Activated CD4-positive, alpha-beta T cell treated with anti-CD3 and anti-CD28 coated beads for 36 hours (primary cell): ENCODE data around the gene NEMP2. TPM values are rescaled to one million over a fixed set of nuclear protein-coding genes. Genes with fewer than 3 reads are reported as not detected.

Experiments
- ATAC-seq: fragments of 200-7000 bp; cut with Tn5 transposase; one replicate; pipeline ENCODE4 v1.10.0; 2021; ENCODE audit warnings: mild to moderate bottlenecking, moderate library complexity
- CTCF ChIA-PET: fragments of 350-600 bp; sonication (Branson Sonifier 250); formaldehyde crosslinking; loops from one replicate; lab custom pipeline; 2021; ENCODE audit warnings: antibody characterized with exemption; lab: Charles Lee
- POLR2A ChIA-PET: fragments of 350-600 bp; sonication (Branson Sonifier 250); formaldehyde crosslinking; loops from one replicate; lab custom pipeline; 2021; ENCODE audit warnings: antibody characterized with exemption, inconsistent platforms; lab: Charles Lee
- DNase-seq: peaks from one replicate; pipeline ENCODE4 v3.0.0-alpha.2; 2020
- H3K27ac Mint-ChIP-seq: one replicate; pipeline ENCODE4 v1.8.0; 2021; ENCODE audit warnings: mixed read lengths
- H3K27me3 Mint-ChIP-seq: one replicate; pipeline ENCODE4 v1.8.0; 2021; ENCODE audit warnings: mixed read lengths
- H3K36me3 Mint-ChIP-seq: one replicate; pipeline ENCODE4 v1.8.0; 2021; ENCODE audit warnings: low read depth, mixed read lengths
- H3K4me1 Mint-ChIP-seq: one replicate; pipeline ENCODE4 v1.8.0; 2021; ENCODE audit warnings: mixed read lengths
- H3K4me3 Mint-ChIP-seq: one replicate; pipeline ENCODE4 v1.8.0; 2021; ENCODE audit warnings: mild to moderate bottlenecking, moderate library complexity, mixed read lengths
- H3K9me3 Mint-ChIP-seq: one replicate; pipeline ENCODE4 v1.8.0; 2021; ENCODE audit warnings: low read depth, mixed read lengths
- intact Hi-C, 2 experiments: fragments of 100-400 bp; cut with DNase I in 1 of 2; cut with micrococcal nuclease in 1 of 2; formaldehyde crosslinking; loops; one replicate each; pipeline versions ENCODE4 v1.14.2 to v1.15.1; 2022 to 2024; cut with DNase I, micrococcal nuclease
- total RNA-seq, 2 experiments: library from RNA; stranded (reverse); gene quantifications; one replicate each; pipeline ENCODE4 v1.2.3, GENCODE V29; 2021

Gene NEMP2
- total RNA-seq, 2 experiments from 2014 or later: 24.6 to 25.1 TPM

DNA sequence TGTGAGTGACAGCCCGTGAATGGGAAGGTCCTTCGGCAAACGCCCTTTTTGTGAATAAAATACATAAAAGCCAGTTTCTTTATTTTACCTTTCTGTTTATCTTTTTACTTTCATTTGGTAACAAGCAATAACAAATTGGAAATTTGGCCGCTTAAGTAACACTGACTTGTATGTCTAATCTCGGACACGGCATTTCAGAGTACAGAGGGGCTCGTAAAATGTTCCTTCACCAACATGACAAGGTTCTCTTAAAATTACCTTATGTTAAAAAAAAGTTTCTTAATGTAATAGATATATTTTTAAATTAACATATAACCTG lies 558 bp upstream of the NEMP2 start:
- no peak for ATAC-seq
- H3K4me1 Mint-ChIP-seq: peaks cover 46% of the 10 kb centered on the region
- no peak for DNase-seq
- H3K27me3 Mint-ChIP-seq: no peaks in the 10 kb centered on the region
- H3K27ac Mint-ChIP-seq: peak overlapping the region; percentile 93
- ChIA-PET POLR2A (interaction anchor here (1.2 to 1.9 kb wide), 2 partner anchors 27 to 144 kb away, joined by 3 to 10 read pairs; no protein-coding TSS in a partner anchor), CTCF (no interaction called here)
- H3K36me3 Mint-ChIP-seq: peaks cover 47% of the 10 kb centered on the region
- intact Hi-C loops: loop anchor here (2.0 to 10.0 kb wide), 4 partner anchors 184 to 870 kb away; partner anchors contain the start of genes ASNSD1 (in 1 of the 2) and STAT1 (in 1 of the 2)
- peak overlapping the region; percentile 95 for H3K4me3 Mint-ChIP-seq
- peaks cover 29% of the 10 kb centered on the region for H3K9me3 Mint-ChIP-seq

DNA sequence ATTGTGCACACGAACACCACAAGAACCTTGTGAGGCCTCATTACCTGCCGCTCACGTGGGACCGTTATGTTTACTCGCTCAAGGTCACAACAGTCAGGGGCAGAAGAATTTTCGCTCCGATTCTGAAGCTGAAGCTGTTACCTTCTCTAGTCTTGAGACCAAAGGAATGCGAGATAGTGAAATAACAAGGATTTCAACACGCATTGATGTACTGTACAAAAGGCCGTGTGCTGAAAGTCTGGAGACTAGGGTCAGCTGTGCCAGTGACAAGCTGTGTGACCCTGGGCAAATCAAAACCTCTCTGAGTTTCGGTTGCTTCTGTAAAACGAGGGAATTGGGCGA lies 583 bp downstream of the NEMP2 start:
- ChIA-PET POLR2A (interaction anchor here (0.6 to 1.9 kb wide), 8 partner anchors 17 to 353 kb away, joined by 3 to 10 read pairs (median 4); no protein-coding TSS in a partner anchor), CTCF (interaction anchor here (0.6 to 1.1 kb wide), 3 partner anchors 11 to 112 kb away, joined by 3 read pairs; no protein-coding TSS in a partner anchor)
- Mint-ChIP-seq H3K27me3 (no peaks in the 10 kb centered on the region), H3K36me3 (peaks cover 40% of the 10 kb centered on the region), H3K9me3 (peaks cover 21% of the 10 kb centered on the region), H3K27ac (peak overlapping the region; percentile 98), H3K4me3 (peak overlapping the region; percentile 95), H3K4me1 (peaks cover 58% of the 10 kb centered on the region)
- ATAC-seq: peak; percentile 50
- intact Hi-C loops: loop anchor here (1.0 to 10.0 kb wide), 15 partner anchors 114 to 1092 kb away; partner anchors contain the start of genes GLS (in 2 of the 2), ASNSD1 (in 1 of the 2), HIBCH (in 1 of the 2) and MFSD6 (in 1 of the 2)
- peak; percentile 76 for DNase-seq

DNA sequence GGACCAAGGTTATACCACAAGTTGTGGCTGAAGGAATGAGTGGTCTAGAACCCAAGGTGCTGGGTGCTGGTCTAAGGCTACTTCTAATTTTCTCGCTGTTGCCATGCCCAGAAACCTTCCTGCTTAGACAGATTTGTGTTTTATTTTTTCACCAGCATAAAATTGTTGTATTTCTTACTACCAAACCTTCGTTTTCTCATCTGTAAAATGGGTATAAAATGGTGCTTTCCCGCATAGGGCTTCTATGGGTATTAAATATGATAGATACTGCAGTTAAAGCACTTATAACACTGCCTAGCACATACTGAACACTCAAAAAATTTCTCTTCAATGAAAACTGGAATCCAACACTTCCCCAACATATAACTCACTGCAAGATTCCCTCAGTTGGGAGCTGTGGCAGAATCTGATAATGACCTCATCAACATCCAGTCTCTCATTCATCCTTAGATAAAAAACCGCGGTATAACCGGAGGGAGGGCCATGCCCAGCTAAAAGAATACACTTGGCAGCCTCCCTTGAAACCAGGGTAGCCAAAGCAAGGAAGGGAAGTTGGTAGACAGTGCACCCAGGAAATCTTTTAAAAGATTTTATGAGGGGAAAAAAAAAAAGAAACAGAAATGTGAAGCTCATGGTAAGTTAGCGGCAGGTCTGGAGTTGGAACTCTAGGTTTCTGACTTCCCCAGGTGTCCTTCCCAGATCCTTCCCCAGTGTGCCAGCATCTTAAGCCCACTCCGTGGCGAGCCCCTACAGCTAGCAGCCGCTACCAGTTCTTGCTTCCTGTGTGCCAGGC lies 1.2 kb downstream of the NEMP2 start:
- ATAC-seq: no peak
- ChIA-PET CTCF (interaction anchor here (0.6 to 1.1 kb wide), 4 partner anchors 11 to 113 kb away, joined by 3 read pairs; no protein-coding TSS in a partner anchor), POLR2A (interaction anchor here (0.6 to 1.9 kb wide), 8 partner anchors 17 to 353 kb away, joined by 3 to 10 read pairs (median 4); no protein-coding TSS in a partner anchor)
- Mint-ChIP-seq H3K27me3 (no peaks in the 10 kb centered on the region), H3K4me1 (peaks cover 62% of the 10 kb centered on the region), H3K9me3 (peaks cover 16% of the 10 kb centered on the region), H3K4me3 (peak overlapping the region; percentile 95), H3K36me3 (peaks cover 34% of the 10 kb centered on the region), H3K27ac (peak overlapping the region; percentile 98)
- intact Hi-C loops: loop anchor here (1.0 to 10.0 kb wide), 7 partner anchors 145 to 1091 kb away; partner anchors contain the start of genes GLS (in 2 of the 2), ASNSD1 (in 1 of the 2), HIBCH (in 1 of the 2) and WDR75 (in 1 of the 2)
- DNase-seq: no peak

DNA sequence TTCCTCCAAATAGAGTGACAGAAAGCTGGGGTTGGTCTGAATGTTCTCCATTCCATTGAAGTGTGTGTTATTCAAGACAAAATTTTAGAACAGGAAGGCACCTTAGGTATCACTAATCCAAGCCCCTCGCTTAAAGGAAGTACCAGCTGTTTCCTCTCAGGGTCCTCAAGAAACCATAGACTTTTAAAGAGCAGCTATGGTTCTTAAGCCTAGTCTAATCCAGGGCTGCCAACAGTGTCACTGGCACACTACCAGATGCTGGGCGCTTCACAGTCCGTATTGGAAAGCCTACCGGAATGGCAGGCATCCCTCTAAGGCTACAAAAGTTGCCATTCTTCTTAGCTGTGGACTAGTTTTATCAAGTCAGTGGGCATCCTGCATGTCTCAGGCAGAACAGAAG lies 1.9 kb downstream of the NEMP2 start:
- H3K4me1 Mint-ChIP-seq: peaks cover 66% of the 10 kb centered on the region
- peak overlapping the region; percentile 95 for H3K4me3 Mint-ChIP-seq
- CTCF ChIA-PET: interaction anchor here (0.7 to 0.9 kb wide), 3 partner anchors 41 to 147 kb away, joined by 3 read pairs; no protein-coding TSS in a partner anchor
- no peaks in the 10 kb centered on the region for H3K27me3 Mint-ChIP-seq
- peaks cover 15% of the 10 kb centered on the region for H3K9me3 Mint-ChIP-seq
- H3K36me3 Mint-ChIP-seq: peaks cover 27% of the 10 kb centered on the region
- DNase-seq (no peak), ATAC-seq (no peak)
- intact Hi-C loops: loop anchor here (2.0 to 10.0 kb wide), 6 partner anchors 146 to 1090 kb away; partner anchors contain the start of genes GLS (in 2 of the 2), ASNSD1 (in 1 of the 2), HIBCH (in 1 of the 2) and WDR75 (in 1 of the 2)
- H3K27ac Mint-ChIP-seq: peak overlapping the region; percentile 98
- POLR2A ChIA-PET: no interaction called here

DNA sequence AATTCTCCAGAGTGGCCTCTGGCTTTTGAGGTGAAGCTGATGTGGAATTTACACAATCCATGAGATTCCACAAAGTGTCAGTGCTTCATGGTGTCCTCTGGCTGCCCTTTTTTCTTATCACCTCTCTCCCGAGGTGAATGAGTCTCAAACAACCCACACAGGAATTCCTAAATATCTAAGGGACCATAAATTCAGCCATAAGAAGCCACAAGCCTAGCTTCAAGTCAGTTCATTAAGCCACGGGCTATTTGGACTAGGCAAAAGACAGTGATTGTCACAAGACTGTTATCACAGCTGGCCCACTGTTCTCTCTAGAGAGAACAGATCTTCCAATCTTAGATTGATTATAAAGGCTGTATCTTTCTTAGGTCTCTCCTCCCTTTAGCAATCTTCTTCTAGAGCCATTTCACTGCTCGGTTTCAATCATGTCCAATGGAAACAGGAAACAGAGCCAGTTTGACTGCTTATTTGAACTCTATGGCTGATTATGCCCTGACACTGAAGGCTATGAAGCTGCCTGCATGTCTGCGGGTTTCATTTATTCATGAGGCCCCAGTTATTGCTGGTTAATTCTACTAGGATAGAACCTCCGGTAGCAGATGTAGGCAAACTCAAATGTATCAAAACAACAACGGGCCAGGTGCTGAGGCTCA lies 4.1 kb downstream of the NEMP2 start:
- Mint-ChIP-seq H3K27me3 (no peaks in the 10 kb centered on the region), H3K4me1 (peaks cover 69% of the 10 kb centered on the region), H3K27ac (peak overlapping the region; percentile 42), H3K9me3 (peaks cover 1% of the 10 kb centered on the region), H3K36me3 (peaks cover 11% of the 10 kb centered on the region), H3K4me3 (no peak overlapping the region)
- peak; percentile 9 for ATAC-seq
- intact Hi-C loops: loop anchor here (5.0 to 10.0 kb wide), 5 partner anchors 213 to 1088 kb away; partner anchors contain the start of genes GLS (in 2 of the 2), ASNSD1 (in 1 of the 2), HIBCH (in 1 of the 2) and WDR75 (in 1 of the 2)
- CTCF ChIA-PET: interaction anchor here (0.7 to 1.5 kb wide), 2 partner anchors 13 to 146 kb away, joined by 4 to 5 read pairs; no protein-coding TSS in a partner anchor
- no peak for DNase-seq
- POLR2A ChIA-PET: interaction anchor here (0.9 kb wide), 1 partner anchor 16 kb away, joined by 3 read pairs; no protein-coding TSS in a partner anchor

DNA sequence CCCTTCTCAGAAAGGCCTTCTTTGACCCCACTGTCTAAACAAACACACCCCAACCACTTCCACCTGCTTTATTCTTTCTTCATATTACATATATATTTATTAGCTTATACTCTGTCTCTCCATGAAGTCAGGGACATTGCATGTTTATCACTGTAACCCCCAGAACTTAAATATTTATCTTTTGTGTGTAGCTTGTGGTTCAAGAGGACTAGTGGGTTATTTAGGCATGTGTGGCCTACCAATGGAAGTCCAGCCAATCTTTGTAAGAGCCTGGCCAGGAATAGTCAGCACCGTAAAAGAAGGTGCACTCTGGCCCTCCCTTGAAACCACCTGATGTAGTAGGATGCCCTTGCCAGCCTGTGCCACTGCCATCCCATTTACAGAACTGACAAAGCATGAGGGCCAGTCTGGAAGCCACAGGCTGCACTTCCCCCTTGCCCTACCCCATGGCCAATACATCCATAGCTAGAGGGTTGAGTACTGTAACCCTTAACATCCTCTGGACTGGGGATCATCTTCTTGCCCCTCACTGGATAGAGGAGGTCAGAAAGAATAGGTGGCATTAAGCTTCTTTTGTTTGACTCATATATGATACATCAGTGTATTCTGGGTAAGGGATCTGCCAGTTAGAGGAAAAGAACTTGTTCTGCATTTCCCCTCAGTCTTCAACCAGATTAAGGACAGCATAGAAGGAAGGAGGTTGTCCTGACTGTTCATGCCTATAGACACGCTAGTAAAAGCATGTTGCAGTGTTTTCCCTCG lies 4.9 kb downstream of the NEMP2 start:
- Mint-ChIP-seq H3K27me3 (no peaks in the 10 kb centered on the region), H3K9me3 (peaks cover 1% of the 10 kb centered on the region), H3K36me3 (peaks cover 12% of the 10 kb centered on the region), H3K4me3 (no peak overlapping the region), H3K4me1 (peaks cover 76% of the 10 kb centered on the region), H3K27ac (peak overlapping the region; percentile 42)
- ChIA-PET CTCF (interaction anchor here (0.6 to 1.5 kb wide), 4 partner anchors 13 to 209 kb away, joined by 4 to 6 read pairs (median 5); no protein-coding TSS in a partner anchor), POLR2A (interaction anchor here (0.9 kb wide), 1 partner anchor 16 kb away, joined by 3 read pairs; no protein-coding TSS in a partner anchor)
- intact Hi-C loops: loop anchor here (5.0 to 10.0 kb wide), 5 partner anchors 212 to 1087 kb away; partner anchors contain the start of genes GLS (in 2 of the 2), ASNSD1 (in 1 of the 2), HIBCH (in 1 of the 2) and WDR75 (in 1 of the 2)
- peak; percentile 23 for ATAC-seq
- no peak for DNase-seq

DNA sequence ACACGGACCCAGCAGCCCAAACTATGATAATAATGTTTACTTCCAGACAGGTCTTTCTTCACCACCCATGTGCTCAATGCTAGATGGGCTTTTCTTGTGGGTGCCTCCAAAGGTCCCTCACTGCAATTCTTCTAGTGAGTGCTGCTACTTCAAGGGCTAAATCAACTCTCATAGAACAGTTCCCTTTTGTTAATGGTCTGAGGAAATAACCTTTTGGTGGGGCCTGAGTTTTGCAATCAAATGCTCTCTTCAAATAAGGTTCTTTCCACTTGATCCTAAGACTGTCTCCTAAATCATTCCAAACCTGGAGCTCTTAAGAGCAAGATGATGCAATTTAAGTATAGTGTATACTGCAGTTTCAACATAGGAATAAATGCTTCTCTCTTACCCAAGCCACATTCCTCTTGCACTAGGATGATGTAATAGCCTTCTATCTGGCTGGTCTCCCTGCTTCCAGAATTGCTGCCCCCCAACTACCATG lies 6.0 kb downstream of the NEMP2 start:
- intact Hi-C loops: no loop called here
- Mint-ChIP-seq H3K4me1 (peaks cover 78% of the 10 kb centered on the region), H3K36me3 (peaks cover 16% of the 10 kb centered on the region), H3K27me3 (no peaks in the 10 kb centered on the region), H3K27ac (peak overlapping the region; percentile 44), H3K9me3 (peaks cover 1% of the 10 kb centered on the region), H3K4me3 (no peak overlapping the region)
- POLR2A ChIA-PET: no interaction called here
- CTCF ChIA-PET: interaction anchor here (0.9 kb wide), 1 partner anchor 15 kb away, joined by 5 read pairs; no protein-coding TSS in a partner anchor
- ATAC-seq (no peak), DNase-seq (no peak)

DNA sequence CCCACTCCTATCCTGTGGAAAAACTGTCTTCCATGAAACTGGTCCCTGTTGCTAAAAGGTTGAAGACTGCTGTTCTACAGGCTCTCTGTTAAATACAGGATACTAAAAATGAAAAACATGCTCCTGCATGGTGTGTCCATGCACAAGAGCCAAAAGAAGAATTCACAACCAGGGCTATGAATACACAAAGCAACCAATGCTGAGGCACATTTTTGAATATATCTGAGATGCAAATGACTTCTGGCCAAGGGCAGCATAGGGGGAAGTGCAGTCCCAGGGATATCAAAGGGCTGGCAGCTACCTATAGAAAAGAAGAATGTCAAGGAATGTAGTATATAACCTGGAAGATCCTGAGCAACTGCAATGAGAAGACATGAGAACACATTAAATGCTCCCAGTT lies 6.6 kb downstream of the NEMP2 start:
- Mint-ChIP-seq H3K4me3 (no peak overlapping the region), H3K36me3 (peaks cover 17% of the 10 kb centered on the region), H3K4me1 (peaks cover 72% of the 10 kb centered on the region), H3K27me3 (no peaks in the 10 kb centered on the region), H3K27ac (no peak overlapping the region), H3K9me3 (peaks cover 1% of the 10 kb centered on the region)
- intact Hi-C loops: no loop called here
- ChIA-PET CTCF (no interaction called here), POLR2A (no interaction called here)
- no peak for DNase-seq
- no peak for ATAC-seq

DNA sequence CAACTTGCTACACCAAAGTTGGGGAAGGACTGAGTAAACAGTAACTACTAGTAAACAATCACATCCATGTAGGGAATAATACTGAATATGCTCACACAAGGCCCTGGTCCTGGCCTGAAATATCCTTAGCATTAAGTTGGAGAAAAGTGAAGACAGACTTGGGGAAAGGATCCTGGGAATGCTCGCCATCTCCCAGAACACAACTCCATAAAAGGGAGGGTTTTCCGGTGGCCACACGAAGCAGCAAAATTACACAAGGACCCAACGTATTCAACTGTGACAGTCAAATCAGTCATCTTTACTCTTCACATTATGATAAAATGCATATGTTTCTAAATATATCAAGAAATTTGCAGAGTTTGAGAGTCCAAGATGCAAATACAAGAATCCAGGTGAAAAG lies 7.3 kb downstream of the NEMP2 start:
- Mint-ChIP-seq H3K27ac (no peak overlapping the region), H3K9me3 (peaks cover 1% of the 10 kb centered on the region), H3K36me3 (peaks cover 23% of the 10 kb centered on the region), H3K4me3 (no peak overlapping the region), H3K4me1 (peaks cover 65% of the 10 kb centered on the region), H3K27me3 (no peaks in the 10 kb centered on the region)
- CTCF ChIA-PET: no interaction called here
- no peak for DNase-seq
- ATAC-seq: no peak
- intact Hi-C loops: no loop called here
- POLR2A ChIA-PET: no interaction called here

DNA sequence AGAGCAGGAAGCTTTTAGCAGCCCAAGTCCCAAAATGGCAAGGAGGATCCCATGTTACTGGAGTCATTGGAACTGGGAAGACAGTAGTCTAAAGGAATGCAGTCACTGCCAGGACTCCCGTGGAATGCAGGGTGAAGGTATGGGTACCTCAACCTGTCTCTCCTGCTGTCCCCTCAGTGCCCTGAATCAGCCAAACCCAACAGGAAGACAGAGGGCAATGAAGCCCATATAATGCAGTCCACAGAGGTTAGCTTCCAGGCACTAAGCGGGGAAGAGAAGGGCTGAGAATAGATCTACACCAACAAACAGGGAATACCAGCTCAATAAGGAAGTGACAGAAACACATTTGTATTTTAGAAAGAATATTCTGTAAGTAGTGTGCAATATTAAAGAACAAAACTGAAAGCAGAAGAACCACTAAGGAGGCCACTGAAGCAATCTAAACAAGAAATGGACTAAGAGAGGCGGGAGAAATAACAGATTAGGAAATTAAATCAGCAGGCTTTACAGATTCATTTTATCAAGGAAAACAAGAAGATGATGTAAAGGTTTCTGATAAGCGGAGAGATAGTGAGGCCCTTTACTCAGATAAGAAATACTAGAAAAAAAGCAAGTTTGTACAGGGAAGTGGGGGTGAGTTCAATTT lies 8.3 kb downstream of the NEMP2 start:
- peaks cover 1% of the 10 kb centered on the region for H3K9me3 Mint-ChIP-seq
- peaks cover 64% of the 10 kb centered on the region for H3K4me1 Mint-ChIP-seq
- H3K27ac Mint-ChIP-seq: peak overlapping the region; percentile 17
- H3K36me3 Mint-ChIP-seq: peaks cover 30% of the 10 kb centered on the region
- ChIA-PET POLR2A (no interaction called here), CTCF (no interaction called here)
- ATAC-seq (no peak), DNase-seq (no peak)
- intact Hi-C loops: no loop called here
- no peaks in the 10 kb centered on the region for H3K27me3 Mint-ChIP-seq
- no peak overlapping the region for H3K4me3 Mint-ChIP-seq
